Endothelial cell (in vitro differentiated cells): ENCODE results near the gene SNX11. TPM values are rescaled to one million over a fixed set of nuclear protein-coding genes. Genes with fewer than 3 reads are reported as not detected.
"Not testable (repeated sequence)": the region's sequence is repeated elsewhere in the genome, so short reads cannot be mapped to it uniquely, and the experiment has no call there.

ENCODE experiments used
- DNase-seq: peaks from one replicate; pipeline ENCODE4 v3.0.0; 2021; ENCODE audit warnings: low spot score
- H3K27ac Mint-ChIP-seq: one replicate; pipeline ENCODE4 v1.8.0; 2021; ENCODE audit warnings: mixed read lengths, inconsistent platforms; ENCODE audit not compliant: unreplicated experiment
- H3K27me3 Mint-ChIP-seq: one replicate; pipeline ENCODE4 v1.8.0; 2021; ENCODE audit warnings: mild to moderate bottlenecking, moderate library complexity, mixed read lengths, inconsistent platforms; ENCODE audit not compliant: unreplicated experiment
- H3K36me3 Mint-ChIP-seq: one replicate; pipeline ENCODE4 v1.8.0; 2021; ENCODE audit warnings: mild to moderate bottlenecking, low read depth, mixed read lengths, inconsistent platforms; ENCODE audit not compliant: unreplicated experiment
- H3K4me1 Mint-ChIP-seq: one replicate; pipeline ENCODE4 v1.8.0; 2021; ENCODE audit warnings: mild to moderate bottlenecking, mixed read lengths, inconsistent platforms; ENCODE audit not compliant: unreplicated experiment
- H3K4me3 Mint-ChIP-seq: one replicate; pipeline ENCODE4 v1.8.0; 2021; ENCODE audit warnings: mild to moderate bottlenecking, mixed read lengths, inconsistent platforms; ENCODE audit not compliant: unreplicated experiment
- H3K9me3 Mint-ChIP-seq: one replicate; pipeline ENCODE4 v1.8.0; 2021; ENCODE audit warnings: mixed read lengths, inconsistent platforms; ENCODE audit not compliant: unreplicated experiment
- total RNA-seq: library from RNA; stranded (reverse); fragmentation: NEBNext Ultra II Directional; extraction: Animal tissue kit (Norgen Biotek cat#: 25700); gene quantifications from one replicate; pipeline ENCODE4 v1.2.1, GENCODE V29; 2021; ENCODE audit not compliant: unreplicated experiment
- TF ChIP-seq, protein P1 (sequence below): fragments of 200-600 bp; sonication (generic); IDR thresholded peaks from one replicate; pipeline ENCODE4 v1.5.0; 2021; ENCODE audit warnings: antibody characterized with exemption; ENCODE audit not compliant: unreplicated experiment

Gene SNX11
- total RNA-seq, 1 donor from 2014 or later: 16.6 TPM

DNA sequence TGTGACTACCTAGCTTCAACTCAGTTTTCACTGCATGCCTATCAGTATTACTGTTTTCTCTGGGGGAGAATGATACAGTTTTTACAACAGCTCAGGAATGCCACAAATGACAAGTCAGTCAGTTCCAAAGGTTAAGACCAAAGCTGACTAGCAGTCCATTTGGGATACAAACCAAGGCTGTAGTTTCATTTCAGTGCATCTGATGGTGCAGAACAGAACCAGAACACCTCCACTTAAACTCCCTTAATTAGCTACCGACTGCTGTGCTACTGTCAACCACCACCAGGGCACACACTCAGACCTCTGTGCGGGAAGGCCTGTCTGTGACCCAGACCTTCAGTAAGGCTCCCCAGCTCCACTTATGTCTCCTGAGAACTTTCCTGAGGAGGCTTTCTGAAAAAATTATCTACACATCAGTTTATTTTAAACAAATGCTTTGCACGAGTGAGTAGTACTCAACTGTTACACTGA, 39.0 kb upstream of the SNX11 start:
- no peaks in the 10 kb centered on the region for H3K27me3 Mint-ChIP-seq
- peak; percentile 42 for DNase-seq
- H3K27ac Mint-ChIP-seq: peak overlapping the region; percentile 11
- no peaks in the 10 kb centered on the region for H3K9me3 Mint-ChIP-seq
- H3K4me1 Mint-ChIP-seq: no peaks in the 10 kb centered on the region
- no peak overlapping the region for H3K4me3 Mint-ChIP-seq
- TF ChIP-seq, protein P1, sequence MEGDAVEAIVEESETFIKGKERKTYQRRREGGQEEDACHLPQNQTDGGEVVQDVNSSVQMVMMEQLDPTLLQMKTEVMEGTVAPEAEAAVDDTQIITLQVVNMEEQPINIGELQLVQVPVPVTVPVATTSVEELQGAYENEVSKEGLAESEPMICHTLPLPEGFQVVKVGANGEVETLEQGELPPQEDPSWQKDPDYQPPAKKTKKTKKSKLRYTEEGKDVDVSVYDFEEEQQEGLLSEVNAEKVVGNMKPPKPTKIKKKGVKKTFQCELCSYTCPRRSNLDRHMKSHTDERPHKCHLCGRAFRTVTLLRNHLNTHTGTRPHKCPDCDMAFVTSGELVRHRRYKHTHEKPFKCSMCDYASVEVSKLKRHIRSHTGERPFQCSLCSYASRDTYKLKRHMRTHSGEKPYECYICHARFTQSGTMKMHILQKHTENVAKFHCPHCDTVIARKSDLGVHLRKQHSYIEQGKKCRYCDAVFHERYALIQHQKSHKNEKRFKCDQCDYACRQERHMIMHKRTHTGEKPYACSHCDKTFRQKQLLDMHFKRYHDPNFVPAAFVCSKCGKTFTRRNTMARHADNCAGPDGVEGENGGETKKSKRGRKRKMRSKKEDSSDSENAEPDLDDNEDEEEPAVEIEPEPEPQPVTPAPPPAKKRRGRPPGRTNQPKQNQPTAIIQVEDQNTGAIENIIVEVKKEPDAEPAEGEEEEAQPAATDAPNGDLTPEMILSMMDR: peak; percentile 71
- peaks cover 17% of the 10 kb centered on the region for H3K36me3 Mint-ChIP-seq

GRCh38 chr17:48070195-48070594, 37.4 kb upstream of the SNX11 start:
- no peak for DNase-seq
- no peak overlapping the region for H3K4me3 Mint-ChIP-seq
- H3K27me3 Mint-ChIP-seq: no peaks in the 10 kb centered on the region
- H3K36me3 Mint-ChIP-seq: peaks cover 15% of the 10 kb centered on the region
- no peak overlapping the region for H3K27ac Mint-ChIP-seq
- H3K4me1 Mint-ChIP-seq: no peaks in the 10 kb centered on the region
- no peaks in the 10 kb centered on the region for H3K9me3 Mint-ChIP-seq
- TF ChIP-seq, protein P1: no peak

GRCh38 chr17:48071654-48072053, 35.9 kb upstream of the SNX11 start:
- H3K27me3 Mint-ChIP-seq: no peaks in the 10 kb centered on the region
- DNase-seq: no peak
- no peaks in the 10 kb centered on the region for H3K4me1 Mint-ChIP-seq
- peaks cover 14% of the 10 kb centered on the region for H3K36me3 Mint-ChIP-seq
- H3K4me3 Mint-ChIP-seq: no peak overlapping the region
- H3K27ac Mint-ChIP-seq: no peak overlapping the region
- TF ChIP-seq, protein P1: no peak
- no peaks in the 10 kb centered on the region for H3K9me3 Mint-ChIP-seq

- not testable (repeated sequence) for H3K4me1 Mint-ChIP-seq, DNase-seq, H3K27ac Mint-ChIP-seq, H3K9me3 Mint-ChIP-seq, H3K4me3 Mint-ChIP-seq, H3K27me3 Mint-ChIP-seq
- peaks cover 14% of the 10 kb centered on the region for H3K36me3 Mint-ChIP-seq
These were observed 34.8 kb upstream of the SNX11 start for GRCh38 chr17:48072811-48073210.

DNA sequence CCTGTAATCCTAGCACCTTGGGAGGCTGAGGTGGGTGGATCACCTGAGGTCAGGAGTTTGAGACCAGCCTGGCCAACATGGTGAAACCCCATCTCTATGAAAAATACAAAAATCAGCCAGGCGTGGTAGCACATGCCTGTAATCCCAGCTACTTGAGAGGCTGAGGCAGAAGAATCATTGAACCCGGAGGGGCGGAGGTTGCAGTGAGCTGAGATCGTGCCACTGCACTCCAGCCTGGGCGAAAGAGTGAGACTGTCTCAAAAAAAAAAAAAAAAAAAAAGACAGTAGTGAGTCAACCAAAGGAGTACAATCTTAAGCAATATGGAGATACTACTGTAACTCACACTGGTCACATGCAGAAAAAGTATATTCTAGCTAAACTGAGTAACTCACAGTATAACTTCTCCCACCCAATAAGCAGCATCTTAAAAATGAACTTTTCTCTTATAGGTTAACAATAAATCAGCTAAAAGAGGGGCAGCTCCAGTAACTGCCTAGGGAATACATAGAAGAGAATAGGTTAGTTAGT, 33.9 kb upstream of the SNX11 start:
- not testable (repeated sequence) for H3K9me3 Mint-ChIP-seq, H3K27ac Mint-ChIP-seq, DNase-seq, H3K36me3 Mint-ChIP-seq, H3K27me3 Mint-ChIP-seq, H3K4me3 Mint-ChIP-seq, H3K4me1 Mint-ChIP-seq

- TF ChIP-seq, protein P1: peak; percentile 59
- peak overlapping the region; percentile 2 for H3K27ac Mint-ChIP-seq
- peak; percentile 75 for DNase-seq
- no peak overlapping the region for H3K4me3 Mint-ChIP-seq
- no peaks in the 10 kb centered on the region for H3K27me3 Mint-ChIP-seq
- H3K4me1 Mint-ChIP-seq: no peaks in the 10 kb centered on the region
- peaks cover 6% of the 10 kb centered on the region for H3K36me3 Mint-ChIP-seq
- no peaks in the 10 kb centered on the region for H3K9me3 Mint-ChIP-seq
These were observed 33.1 kb upstream of the SNX11 start for GRCh38 chr17:48074322-48075081.

- not testable (repeated sequence) for H3K36me3 Mint-ChIP-seq, H3K27ac Mint-ChIP-seq, H3K9me3 Mint-ChIP-seq, DNase-seq, H3K4me3 Mint-ChIP-seq, H3K27me3 Mint-ChIP-seq, H3K4me1 Mint-ChIP-seq
These were observed 30.4 kb upstream of the SNX11 start for GRCh38 chr17:48077152-48077551.
